Glomerular visceral epithelial cell (primary cell): ENCODE measurements around the gene MRGPRF.
A peak's percentile ranks its signal among the peaks of the same experiment; 100 is the strongest.
"Not testable (repeated sequence)": the region's sequence is repeated elsewhere in the genome, so short reads cannot be mapped to it uniquely, and the experiment has no call there.

Experiments
- DNase-seq: peaks from one replicate; pipeline ENCODE4 v3.0.0-alpha.2; 2016; ENCODE audit errors: extremely low spot score

Gene MRGPRF

DNA sequence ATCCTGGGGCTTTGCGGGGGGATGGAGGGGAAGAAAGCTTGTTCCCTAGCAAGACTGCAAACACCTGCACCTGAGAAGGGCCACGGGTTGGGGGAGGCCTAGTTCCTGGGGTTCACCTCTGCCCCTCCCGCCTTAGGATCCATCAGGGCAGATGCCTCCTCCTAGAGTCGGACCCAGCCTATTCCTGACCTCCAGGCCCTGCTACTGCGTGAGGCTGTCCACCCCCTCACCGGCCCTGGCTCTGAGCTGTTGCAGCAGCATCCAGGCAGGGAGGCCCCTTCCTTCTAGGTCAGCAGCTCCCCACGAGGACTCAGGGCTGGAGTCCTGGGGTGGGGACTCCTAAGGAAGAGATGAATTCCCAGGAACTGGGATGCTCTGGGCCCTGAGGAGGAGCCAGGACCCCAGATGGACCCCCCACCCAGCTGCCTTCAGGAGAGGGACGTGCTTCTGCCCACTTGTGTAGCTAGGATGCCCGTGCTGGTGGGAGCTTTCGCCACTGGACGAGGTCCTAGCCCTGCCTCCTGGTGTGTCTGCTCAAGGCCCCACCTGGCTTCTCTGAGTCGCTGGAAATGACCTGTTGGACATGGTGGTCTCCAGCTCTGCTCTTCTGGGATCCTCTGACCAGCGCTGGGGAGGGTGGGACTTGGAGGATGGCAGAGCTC lies 10.3 kb downstream of the MRGPRF start:
- no peak for DNase-seq

DNA sequence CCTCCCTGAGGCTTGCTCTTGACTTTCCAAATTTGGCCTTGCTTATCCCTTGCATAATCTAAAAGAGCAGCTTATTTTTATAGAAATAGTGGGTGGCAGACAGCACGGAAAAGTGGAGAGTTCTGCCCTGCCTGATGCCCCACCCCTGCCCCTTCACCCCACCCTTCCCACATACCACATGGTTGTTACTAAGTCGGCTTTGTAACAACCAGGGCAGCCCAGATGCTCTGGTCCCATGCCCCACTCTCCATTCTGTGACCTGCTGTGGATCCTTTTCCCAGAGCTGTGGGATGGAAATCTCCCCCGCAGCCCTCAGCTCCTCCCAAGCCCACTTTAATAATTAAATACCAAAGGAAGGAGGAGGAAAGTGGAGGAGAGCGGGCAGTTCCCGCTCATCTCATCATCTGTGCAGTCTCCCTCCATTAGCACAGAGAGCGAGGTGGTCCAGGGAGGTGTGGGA lies 10.9 kb downstream of the MRGPRF start:
- no peak for DNase-seq

DNA sequence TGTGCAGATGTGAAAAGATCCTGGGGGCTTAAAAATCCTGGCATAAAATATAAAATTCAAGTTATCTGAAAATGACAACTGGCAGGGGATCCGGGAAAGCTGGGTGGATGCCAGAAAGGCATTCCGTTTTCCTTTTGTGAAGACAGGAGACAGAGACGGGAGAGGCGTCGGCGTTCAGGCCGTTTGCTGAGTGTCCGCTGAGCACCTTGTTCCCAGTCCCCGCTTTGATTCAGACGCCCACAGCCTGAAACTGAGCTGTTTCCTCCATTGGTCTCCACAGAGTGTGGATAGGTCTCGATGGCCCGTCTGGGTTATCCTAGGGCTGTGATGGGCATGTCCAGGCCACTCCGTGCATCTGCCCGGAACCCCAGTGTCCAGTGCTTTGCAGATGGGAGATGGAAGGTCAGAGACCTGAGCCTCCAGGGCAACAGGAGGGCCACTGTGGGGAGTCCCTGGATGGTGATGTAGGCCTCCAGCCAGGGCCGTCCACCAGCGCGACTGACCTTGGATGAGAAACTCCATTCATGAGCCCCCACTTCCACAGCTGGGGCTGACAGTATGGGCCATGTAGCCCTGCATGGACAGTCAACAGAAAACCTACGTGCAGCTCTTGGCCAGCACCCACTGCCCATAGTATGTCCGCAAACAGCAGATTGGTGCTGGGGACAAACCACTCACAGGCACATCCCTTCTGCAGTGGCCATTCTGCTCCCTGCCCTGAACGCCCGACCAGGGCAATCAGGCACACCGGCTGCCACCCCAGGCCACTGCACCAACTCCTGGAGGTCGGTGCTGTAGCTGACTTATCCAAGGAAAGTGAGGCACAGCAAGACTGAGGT lies 11.6 kb downstream of the MRGPRF start:
- DNase-seq: no peak

DNA sequence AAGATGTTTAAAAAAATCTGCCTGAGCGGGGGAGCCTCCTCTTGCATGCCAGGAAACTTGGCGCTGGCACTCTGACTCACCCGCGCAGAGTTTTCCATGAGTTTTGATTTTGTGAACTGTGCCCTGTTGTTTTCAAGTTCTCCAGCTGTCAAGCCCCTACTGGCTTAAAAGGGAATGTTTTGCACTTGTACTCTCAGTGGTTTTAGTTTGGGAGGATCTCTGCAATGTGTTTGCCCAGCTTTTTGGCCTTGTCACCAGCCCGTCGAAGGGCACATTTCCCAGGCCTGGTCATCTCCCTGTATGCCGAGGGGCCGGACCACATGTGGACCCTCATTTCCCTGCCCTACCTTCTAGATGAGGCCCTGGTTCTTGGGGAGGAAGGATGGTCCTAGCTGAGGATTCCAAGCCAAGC lies 12.2 kb downstream of the MRGPRF start:
- peak; percentile 50 for DNase-seq

DNA sequence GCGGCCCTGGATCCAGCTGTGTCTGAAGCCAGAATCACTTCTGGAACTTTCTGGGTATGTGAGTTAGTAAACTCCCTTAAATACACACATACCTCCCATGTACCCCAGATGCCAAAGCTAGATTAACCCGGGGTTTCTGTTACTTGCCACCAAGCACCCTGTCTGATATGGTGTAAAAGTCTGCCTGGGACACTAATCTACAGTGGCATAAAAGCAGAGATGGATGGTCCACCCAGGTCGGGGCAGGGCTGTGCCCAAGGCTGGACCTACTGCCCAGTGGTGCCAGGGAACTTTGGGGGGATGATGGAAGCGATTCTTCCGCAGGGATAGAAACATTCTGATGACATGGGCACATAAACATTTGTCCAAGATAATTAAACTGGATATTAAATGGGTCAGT lies 12.7 kb downstream of the MRGPRF start:
- no peak for DNase-seq

DNA sequence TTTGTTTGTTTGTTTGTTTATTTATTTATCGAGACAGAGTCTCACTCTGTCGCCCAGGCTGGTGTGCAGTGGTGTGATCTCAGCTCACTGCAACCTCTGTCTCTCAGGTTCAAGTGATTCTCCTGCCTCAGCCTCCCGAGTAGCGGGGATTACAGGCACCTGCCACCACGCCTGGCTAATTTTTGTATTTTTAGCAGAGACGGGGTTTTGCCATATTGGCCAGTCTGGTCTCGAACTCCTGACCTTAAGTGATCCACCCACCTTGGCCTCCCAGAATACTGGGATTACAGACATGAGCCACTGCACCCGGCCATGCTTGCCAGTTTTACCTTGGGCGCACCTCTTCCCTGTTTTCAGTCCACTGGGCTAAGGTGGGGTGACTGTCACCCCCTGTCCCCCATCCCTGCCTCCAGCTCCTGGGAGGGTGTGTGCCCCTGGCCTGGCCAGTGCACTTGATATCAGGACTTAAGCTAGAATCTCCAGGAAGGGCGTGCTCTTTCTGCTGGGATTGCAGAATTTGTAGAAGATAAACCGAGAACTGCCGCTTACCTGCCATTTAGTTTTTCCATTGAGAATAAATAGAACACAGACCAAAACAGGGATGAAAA lies 13.2 kb downstream of the MRGPRF start:
- DNase-seq: not testable (repeated sequence)

DNA sequence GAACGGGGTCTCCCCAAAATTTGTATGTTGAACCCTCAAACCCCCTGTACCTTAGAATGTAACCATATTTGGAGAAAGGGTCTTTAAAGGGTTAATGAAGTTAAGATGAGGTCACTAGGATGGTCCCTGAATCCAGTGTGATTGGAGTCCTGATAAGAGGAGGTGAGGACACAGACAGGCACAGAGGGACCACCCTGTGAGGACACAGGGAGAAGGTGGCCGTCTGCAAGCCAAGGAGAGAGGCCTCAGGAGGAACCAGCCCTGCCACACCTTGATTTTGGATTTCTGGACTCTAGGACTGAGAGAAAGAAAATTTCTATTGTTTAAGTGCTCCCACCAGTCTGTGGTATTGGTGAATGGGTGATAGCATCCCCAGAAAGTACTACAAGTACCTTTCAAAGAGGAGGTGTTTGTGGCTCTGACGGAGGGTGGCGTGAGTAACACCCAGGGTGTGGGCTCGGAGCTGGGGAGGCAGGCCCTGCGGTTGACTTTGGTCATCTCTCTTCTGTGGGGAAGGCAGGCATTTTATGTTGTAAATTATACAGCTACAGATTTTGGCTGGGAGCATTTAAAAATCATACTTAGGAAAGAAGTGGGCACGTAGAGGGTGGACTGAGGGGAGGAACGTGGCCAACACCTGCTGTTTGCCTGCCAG lies 13.8 kb downstream of the MRGPRF start:
- DNase-seq: no peak

DNA sequence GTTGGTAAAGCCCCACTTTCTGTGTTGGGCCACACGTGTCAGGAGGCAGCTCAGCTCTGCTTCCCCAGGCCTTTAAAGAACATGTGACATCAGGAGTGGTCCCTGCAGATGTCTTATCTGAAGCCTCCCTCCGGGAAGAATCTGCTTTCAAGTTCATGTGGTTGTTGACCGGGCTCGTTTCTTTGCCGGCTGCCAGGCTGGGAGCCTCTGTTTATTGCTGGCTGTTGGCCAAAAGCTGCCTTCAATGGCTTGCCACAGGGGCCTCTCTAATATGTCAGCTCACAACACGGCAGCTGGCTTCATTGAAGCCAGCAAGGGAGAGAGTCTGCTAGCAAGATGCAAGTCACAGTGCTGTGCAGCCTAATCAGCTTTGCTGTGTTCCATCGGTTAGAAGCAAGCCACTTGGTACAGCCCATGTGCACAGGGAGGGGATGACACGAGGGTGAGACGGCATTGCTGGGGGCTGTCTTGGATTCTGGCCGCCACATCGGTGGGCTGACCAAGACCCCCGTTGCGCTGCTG lies 14.6 kb downstream of the MRGPRF start:
- DNase-seq: peak; percentile 18

DNA sequence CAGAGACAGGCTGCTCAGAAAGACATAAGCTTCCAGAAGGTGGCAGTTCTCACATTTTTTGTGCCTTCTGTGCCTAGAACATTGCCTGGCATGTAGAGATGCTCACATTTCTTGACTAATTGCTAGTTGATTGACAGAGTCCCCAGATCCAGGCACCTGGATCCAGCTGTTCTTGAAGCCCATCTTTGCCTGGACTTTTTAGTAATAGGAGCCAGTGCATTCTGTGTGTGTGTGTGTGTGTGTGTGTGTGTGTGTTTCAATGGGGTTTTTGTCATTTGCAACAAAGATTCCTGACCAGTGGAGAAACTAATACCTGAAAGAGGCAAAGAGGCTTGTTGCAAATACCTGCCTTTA lies 15.1 kb downstream of the MRGPRF start:
- DNase-seq: no peak

DNA sequence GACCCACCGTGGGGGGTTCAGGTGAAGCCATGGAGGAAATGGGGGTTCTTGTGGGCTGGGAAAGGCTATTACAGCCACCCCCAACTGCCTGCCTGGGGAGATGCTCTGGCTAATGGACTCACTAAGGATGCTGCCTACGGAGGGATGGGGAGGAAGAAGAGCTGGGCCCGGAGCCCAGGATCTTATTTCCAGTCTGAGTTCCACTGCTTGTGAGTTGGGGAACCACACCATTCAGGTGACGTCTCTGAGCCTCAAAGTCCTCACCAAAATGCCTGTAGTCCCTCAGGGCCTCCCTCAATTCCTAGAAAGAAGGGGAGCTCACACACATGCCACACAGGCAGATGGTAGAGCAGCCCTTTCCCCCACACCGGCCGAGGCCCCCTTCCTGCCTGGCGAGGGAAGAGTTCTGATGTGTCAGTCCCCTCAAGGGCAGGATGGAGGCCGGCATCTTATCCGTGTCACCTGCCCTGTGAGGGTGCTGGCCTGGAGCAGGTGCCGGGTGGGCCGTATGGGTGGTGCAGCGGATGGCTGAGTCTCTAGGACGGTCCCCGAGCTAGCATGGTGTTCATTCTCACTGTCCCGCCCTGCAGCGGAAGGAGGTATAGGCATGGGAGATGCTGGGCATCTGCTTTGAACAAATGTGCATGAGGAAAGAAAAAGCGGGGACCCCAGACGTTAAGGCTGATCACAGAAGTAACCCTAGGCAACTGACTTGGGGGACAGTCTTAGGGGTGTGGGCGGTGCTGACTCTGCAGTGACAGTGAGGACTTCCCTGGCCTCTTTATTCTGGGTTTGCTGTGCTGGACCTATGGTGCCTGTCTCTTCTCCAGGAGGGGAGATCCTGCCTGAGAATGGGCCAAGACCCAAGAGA lies 15.7 kb downstream of the MRGPRF start:
- no peak for DNase-seq

DNA sequence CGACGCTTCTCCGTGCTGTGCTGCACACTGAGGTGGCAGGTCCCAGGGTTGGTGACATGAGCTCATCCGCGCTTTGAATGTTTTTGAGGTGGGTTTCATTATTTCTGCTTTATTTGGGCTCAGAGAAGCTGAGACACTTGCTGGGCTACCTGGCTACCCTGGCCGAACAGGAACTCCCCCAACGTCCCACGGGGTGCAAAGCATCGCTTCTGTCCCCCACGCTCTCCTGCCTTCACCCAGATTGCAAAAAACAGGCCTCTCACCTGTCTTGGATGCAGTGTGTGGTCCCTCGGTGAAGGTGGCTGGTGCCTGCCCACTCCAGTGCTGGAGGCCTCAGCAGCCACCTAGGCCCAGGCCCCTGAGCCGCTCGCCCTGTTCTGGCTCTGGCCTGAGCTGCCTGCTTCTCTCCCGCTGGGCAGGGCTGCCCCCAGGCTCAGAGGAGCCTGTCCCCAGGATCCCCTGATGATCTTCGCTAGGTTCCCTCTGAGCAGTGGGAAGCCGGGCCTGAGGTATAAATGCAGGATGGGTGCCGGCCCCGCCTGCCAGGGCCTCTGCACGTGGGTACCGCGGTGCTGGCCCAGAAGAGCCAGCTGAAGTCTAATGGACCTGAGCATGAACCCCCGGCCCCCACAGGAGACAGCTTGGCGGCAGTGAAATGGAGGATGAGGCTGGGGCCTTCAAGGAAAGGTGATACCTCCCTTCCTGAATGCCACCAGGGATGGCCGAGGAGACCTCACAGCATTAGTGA lies 16.5 kb downstream of the MRGPRF start:
- no peak for DNase-seq

DNA sequence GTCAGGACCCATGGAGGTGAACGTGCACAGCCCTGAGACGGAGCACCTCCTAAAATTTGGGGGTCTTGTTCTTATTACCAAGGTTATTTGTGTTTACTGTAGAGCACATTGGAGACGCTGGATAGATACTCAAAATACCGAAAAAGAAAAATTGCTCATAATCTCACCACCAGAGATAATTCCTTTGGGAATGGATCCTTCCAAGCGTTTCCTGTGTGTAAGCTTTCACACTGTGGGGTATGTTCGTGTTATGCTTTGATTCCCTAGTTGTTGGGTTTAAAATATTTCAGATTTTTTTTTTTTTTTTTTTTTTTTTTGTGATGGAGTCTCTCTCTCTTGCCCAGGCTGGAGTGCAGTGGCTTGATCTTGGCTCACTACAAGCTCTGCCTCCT lies 18.2 kb downstream of the MRGPRF start:
- no peak for DNase-seq

DNA sequence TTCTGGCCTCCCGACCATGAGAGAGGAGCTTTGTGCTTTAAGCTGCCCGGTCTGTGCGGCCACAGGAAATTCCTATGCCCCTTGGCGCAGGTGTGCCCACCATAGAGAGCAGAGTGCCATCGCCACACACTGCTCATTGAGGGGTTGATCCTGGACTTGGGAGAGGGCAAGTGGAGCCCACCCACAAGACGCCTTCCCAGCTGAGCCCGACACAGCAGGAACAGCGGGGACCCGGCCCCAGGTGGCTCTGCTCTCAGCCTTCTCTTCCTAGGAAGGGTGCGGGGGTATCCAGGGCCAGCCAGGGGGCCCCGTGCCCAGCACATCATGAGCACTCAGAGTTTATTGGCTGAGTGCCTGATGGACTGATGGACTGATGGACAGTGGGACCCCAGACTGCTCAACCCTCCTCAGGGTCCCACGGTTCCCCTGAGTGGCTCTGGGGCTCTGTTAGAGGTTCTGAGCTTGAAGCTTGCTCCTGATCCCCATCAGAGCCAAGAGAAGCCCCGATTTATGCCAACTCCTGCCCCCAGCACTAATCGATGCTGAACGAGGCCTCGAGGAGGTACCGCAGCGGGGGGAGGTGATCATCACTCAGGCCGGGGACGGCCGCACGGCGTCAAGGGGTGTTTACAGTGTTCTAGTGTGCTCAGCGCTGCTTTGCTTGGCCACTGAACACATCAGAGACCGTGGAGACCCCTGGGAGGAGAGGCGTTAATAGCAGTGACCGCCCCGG lies 18.7 kb downstream of the MRGPRF start:
- no peak for DNase-seq

DNA sequence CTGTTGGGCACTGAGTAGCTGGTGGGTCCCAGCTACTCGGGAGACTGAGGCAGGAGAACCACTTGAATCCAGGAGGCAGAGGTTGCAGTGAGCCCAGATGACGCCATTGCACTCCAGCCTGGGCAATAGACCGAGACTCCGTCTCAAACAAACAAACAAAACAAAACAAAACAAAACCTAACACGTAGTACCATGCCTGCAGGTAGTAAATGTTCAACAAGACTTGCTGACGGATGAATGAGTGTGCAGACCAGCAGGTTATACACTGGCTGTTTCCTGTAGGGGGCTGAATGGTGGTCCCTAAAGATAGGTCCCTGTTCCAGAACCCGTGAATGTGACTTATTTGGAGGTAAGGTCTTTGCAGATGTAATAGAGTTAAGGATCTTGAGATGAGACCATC lies 19.5 kb downstream of the MRGPRF start:
- no peak for DNase-seq

DNA sequence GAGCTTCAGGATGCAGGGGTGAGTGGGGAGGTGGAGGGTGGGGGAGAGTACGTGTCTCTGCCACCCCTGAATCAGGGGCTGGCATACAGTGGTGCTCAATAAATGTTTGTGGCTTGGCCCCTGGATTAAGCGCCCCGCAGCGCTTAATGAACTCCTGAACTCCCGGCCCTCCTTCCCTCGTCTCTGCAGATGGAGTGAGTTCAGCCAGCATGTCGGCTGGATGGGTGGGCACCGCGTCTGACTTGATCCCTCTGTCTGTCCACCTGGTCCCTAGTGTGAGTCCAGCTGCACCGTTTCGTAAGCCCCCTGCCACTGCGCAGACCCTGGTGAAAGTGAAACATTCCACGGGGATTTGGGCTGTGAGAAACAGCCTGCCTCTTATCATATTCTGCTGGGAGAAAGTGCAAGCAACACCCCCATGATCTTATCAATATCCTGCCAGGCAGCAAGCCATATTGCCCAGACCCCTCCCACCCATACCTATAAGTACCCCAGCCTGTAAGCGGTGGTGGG lies 20.2 kb downstream of the MRGPRF start:
- DNase-seq: no peak

DNA sequence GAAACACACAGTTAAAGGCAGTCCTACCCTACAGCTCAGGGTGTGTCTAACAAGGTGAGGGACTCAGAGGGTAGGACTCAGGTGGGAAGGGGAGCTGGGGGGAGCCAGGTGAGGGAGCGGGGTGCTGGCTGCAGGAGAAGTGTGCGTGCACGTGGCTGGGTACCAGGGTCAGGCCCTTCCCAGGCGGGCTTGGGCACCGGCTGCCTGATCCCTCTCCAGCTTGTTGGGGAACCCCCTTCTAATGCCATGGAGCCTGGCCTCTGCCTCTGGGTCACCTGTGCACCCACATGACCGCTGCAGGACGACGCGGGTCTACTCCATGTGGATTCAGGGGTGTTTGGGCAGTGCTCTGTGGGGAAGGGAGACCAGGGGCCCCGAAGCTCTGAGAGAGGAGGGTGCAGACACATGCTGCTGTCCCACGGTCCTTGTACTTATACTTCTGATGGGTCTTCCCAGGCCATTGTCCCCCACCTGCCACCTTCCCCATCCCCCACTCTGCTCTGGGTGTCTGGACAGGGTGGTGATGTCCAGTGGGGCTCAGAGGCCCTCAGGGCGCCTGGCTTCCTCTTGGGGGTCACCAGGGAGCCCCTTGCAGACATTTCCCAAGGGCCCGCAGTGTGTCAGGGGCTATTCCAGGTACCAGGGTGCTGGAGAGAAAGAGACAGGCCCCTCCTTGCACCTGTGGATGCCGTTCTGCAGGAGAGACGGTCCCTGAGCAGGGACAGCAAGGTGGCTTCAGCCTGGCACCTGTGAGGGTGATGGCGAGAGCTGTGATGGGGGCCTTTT lies 21.9 kb downstream of the MRGPRF start:
- DNase-seq: no peak

DNA sequence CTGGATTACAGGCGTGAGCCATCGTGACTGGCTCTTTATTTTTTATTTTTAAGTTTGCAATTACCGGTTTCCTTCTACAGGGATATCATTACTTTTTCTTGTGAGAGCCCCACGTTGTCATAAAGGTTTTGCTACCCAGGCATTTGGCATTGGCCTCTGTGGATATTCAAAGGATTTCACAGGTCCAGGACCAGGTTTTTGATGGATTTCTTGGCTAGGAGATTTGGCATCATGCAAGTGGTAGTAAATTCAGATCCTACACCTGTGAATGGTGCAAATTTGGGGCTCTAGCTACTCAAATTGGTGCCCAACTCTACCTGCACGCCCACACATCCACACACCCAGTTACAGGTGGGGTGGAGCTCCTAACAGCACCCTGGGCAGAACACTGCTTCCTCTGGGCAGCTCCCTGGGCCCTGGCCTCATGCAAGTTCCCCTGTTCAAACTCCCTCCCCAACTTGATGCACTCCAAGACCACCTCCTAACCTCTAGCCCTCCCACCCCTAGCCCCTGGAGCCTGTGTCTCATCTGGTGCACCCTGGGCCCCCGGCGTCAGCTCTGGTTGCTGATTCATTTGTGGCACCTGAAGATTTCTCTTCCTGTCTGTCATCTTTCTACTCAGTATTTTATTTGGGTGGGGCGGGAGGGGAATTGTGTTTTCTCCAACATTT lies 23.0 kb downstream of the MRGPRF start:
- DNase-seq: no peak

DNA sequence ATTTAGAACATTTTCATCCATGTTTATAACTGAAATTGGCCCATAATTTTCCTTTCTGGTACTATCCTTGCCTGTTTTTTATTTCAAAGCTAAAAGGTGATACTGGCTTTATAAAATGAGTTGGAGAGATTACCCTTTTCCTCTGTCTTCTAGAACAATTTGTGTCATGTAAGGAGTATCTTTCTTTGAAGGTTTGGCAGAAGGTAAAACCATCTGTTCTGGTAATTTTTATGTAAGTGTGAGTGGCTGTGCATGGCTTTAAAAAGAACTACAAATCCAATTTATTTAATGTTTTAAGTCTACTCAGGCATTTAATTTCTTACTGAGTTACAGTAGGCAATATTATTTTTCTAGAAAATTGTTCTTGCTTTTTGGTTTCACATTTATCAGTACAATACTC lies 24.6 kb downstream of the MRGPRF start:
- no peak for DNase-seq
